Measurements from ENCODE around the gene ITPRID1.
A peak's percentile ranks its signal among the peaks of the same experiment; 100 is the strongest.
"Not testable (repeated sequence)": the region's sequence is repeated elsewhere in the genome, so short reads cannot be mapped to it uniquely, and the experiment has no call there.

The ITPRID1 gene

GRCh38 chr7:31516680-31517502 is 3.0 kb downstream of the ITPRID1 start:
- no peak for DNase-seq (ENCODE audit: low read depth)

GRCh38 chr7:31517513-31517912 is 3.6 kb downstream of the ITPRID1 start:
- no peak for DNase-seq (ENCODE audit: low read depth)

- DNase-seq (ENCODE audit: low read depth): no peak
Observed at GRCh38 chr7:31518766-31519165, 4.9 kb downstream of the ITPRID1 start.

- no peak for DNase-seq (ENCODE audit: low read depth)
Observed at GRCh38 chr7:31521336-31522010, 7.6 kb downstream of the ITPRID1 start.

GRCh38 chr7:31526864-31527263 is 13.0 kb downstream of the ITPRID1 start:
- DNase-seq (ENCODE audit: low read depth): no peak

GRCh38 chr7:31529103-31529502 is 15.2 kb downstream of the ITPRID1 start:
- no peak for DNase-seq (ENCODE audit: low read depth)

- DNase-seq (ENCODE audit: low read depth): not testable (repeated sequence)
Observed at GRCh38 chr7:31540651-31541185, 26.8 kb downstream of the ITPRID1 start.

- DNase-seq (ENCODE audit: low read depth): no peak
Observed at GRCh38 chr7:31545549-31545948, 31.7 kb downstream of the ITPRID1 start.

GRCh38 chr7:31549611-31550010 is 35.7 kb downstream of the ITPRID1 start:
- no peak for DNase-seq (ENCODE audit: low read depth)

- no peak for DNase-seq (ENCODE audit: low read depth)
Observed at GRCh38 chr7:31550432-31550831, 36.5 kb downstream of the ITPRID1 start.

- DNase-seq (ENCODE audit: low read depth): no peak
Observed at GRCh38 chr7:31553661-31554081, 39.8 kb downstream of the ITPRID1 start.

- no peak for DNase-seq (ENCODE audit: low read depth)
Observed at GRCh38 chr7:31562002-31562401, 48.1 kb downstream of the ITPRID1 start.

- no peak for DNase-seq (ENCODE audit: low read depth)
Observed at GRCh38 chr7:31563522-31563921, 49.6 kb downstream of the ITPRID1 start.

- DNase-seq (ENCODE audit: low read depth): no peak
Observed at GRCh38 chr7:31563951-31564350, 50.1 kb downstream of the ITPRID1 start.

- no peak for DNase-seq (ENCODE audit: low read depth)
Observed at GRCh38 chr7:31564661-31565060, 50.8 kb downstream of the ITPRID1 start.

- DNase-seq (ENCODE audit: low read depth): no peak
Observed at GRCh38 chr7:31569528-31569927, 55.6 kb downstream of the ITPRID1 start.

GRCh38 chr7:31583526-31583925 is 69.6 kb downstream of the ITPRID1 start:
- no peak for DNase-seq (ENCODE audit: low read depth)

GRCh38 chr7:31583942-31584341 is 70.1 kb downstream of the ITPRID1 start:
- DNase-seq (ENCODE audit: low read depth): no peak

GRCh38 chr7:31595390-31595789 is 81.5 kb downstream of the ITPRID1 start:
- DNase-seq (ENCODE audit: low read depth): no peak

- DNase-seq (ENCODE audit: low read depth): no peak
Observed at GRCh38 chr7:31602041-31602625, 88.2 kb downstream of the ITPRID1 start.

- peak; percentile 11 for DNase-seq (ENCODE audit: low read depth)
Observed at GRCh38 chr7:31603046-31603445, 89.2 kb downstream of the ITPRID1 start.

GRCh38 chr7:31613604-31614003 is 99.7 kb downstream of the ITPRID1 start:
- no peak for DNase-seq (ENCODE audit: low read depth)

GRCh38 chr7:31633467-31633866 is 119.6 kb downstream of the ITPRID1 start:
- no peak for DNase-seq (ENCODE audit: low read depth)
